HL-60 (cell line): ENCODE results near the gene LTN1.
A peak's percentile ranks its signal among the peaks of the same experiment; 100 is the strongest.

Experiments used
- DNase-seq, 2 experiments: peaks; one replicate each; pipeline ENCODE4 v3.0.0-alpha.2; 2010 to 2020; ENCODE audit warnings: low read depth in 1 of 2, low spot score in 1 of 2
- H3K27ac ChIP-seq: fragments of 250-450 bp; sonication (Bioruptor Pico); replicated peaks from 2 replicates; pipeline ENCODE4 v1.5.1; 2020; ENCODE audit warnings: mild to moderate bottlenecking, moderate library complexity
- H3K27me3 ChIP-seq: fragments of 250-450 bp; sonication (Bioruptor Pico); 2 replicates; pipeline ENCODE4 v1.5.1; 2021; ENCODE audit warnings: mild to moderate bottlenecking, moderate library complexity; ENCODE audit not compliant: insufficient read depth, poor library complexity, severe bottlenecking
- H3K4me3 ChIP-seq: replicated peaks from 2 replicates; pipeline ENCODE4 v1.5.1; 2011; ENCODE audit warnings: mild to moderate bottlenecking, control low read depth, low read length; ENCODE audit not compliant: insufficient read depth
- GABPA ChIP-seq: IDR thresholded peaks from 2 replicates; pipeline ENCODE4 v1.6.1; 2012; ENCODE audit warnings: low read depth
- POLR2AphosphoS5 ChIP-seq: IDR thresholded peaks from 2 replicates; pipeline ENCODE4 v1.6.1; 2012; ENCODE audit warnings: low read depth
- SPI1 ChIP-seq: IDR thresholded peaks from 2 replicates; pipeline ENCODE4 v1.6.1; 2012; ENCODE audit warnings: low read depth, mild to moderate bottlenecking, borderline replicate concordance
- TF ChIP-seq, protein P1 (sequence below): IDR thresholded peaks from 2 replicates; pipeline ENCODE4 v1.6.1; 2012; ENCODE audit warnings: low read depth; ENCODE audit not compliant: insufficient replicate concordance
- TF ChIP-seq, protein P2 (sequence below): IDR thresholded peaks from one replicate; pipeline ENCODE4 v1.5.1; 2011; ENCODE audit warnings: low read length, control low read depth, inconsistent platforms; ENCODE audit not compliant: insufficient read depth

LTN1 gene

DNA sequence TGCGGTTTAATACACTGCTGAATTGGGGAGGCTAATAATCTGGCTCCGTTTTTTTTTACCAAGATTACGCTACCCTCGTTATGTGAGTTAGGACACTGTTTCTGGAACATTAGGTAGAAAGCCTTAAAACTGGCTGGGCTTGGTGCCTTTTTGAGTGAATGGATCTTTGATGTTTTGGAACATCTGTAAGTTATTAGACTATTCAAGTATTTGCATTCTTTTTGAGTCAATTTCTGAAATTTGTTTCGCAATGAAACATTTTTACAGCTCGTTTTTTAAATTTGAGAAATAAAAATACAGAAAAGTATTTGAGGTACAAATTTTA is 106.9 kb downstream of the LTN1 start:
- no peak overlapping the region for H3K4me3 ChIP-seq
- peak overlapping the region; percentile 81 for H3K27ac ChIP-seq
- no peaks in the 10 kb centered on the region for H3K27me3 ChIP-seq
- TF ChIP-seq, protein P1, sequence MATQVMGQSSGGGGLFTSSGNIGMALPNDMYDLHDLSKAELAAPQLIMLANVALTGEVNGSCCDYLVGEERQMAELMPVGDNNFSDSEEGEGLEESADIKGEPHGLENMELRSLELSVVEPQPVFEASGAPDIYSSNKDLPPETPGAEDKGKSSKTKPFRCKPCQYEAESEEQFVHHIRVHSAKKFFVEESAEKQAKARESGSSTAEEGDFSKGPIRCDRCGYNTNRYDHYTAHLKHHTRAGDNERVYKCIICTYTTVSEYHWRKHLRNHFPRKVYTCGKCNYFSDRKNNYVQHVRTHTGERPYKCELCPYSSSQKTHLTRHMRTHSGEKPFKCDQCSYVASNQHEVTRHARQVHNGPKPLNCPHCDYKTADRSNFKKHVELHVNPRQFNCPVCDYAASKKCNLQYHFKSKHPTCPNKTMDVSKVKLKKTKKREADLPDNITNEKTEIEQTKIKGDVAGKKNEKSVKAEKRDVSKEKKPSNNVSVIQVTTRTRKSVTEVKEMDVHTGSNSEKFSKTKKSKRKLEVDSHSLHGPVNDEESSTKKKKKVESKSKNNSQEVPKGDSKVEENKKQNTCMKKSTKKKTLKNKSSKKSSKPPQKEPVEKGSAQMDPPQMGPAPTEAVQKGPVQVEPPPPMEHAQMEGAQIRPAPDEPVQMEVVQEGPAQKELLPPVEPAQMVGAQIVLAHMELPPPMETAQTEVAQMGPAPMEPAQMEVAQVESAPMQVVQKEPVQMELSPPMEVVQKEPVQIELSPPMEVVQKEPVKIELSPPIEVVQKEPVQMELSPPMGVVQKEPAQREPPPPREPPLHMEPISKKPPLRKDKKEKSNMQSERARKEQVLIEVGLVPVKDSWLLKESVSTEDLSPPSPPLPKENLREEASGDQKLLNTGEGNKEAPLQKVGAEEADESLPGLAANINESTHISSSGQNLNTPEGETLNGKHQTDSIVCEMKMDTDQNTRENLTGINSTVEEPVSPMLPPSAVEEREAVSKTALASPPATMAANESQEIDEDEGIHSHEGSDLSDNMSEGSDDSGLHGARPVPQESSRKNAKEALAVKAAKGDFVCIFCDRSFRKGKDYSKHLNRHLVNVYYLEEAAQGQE = no peak
- TF ChIP-seq GABPA (no peak), POLR2AphosphoS5 (no peak)
- DNase-seq = no peak

DNA sequence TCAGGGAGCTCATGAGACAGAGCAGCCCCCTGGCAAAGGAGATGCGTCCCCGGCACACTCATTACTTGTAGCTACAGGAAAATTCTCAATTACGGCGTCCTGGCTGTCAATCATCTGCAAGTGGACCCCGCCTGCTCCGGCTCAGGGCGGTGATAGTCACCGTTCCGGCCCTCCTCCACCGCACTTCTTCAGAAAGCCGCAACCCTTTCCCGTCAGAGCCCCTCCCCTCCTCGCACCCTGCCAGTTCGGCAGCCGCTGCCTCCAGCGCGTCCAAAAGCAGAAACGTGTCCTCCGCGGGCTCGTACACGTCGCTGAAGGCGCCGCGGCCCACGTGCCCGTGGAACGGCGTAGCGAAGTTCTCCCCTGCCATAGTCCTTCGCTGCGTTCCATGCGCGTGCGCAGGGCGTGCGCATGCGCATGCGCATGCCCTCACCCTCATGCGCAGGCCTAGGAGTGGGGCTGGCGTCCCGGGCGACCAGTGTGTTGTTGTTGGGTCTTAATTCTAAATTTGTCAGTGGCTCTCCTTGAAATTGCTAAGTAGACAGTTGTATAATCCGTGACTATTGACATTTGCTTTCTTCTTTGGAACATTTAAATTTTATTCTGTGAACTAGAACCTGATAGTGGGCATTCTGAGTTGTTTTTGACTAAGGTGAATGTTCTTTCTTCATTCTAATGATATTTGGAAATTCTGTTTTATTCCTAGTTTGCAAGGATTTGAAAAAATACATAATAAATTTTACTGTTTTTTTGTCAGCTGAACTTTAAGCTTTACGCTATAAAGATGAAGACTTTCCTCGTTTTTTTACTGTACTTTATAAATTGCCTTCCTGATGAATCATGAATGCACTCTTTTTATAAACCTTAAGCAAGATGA is 107.5 kb downstream of the LTN1 start:
- DNase-seq = peak; percentile 92 to 96
- Histone ChIP-seq H3K27me3 (no peaks in the 10 kb centered on the region), H3K27ac (peak overlapping the region; percentile 81), H3K4me3 (peak overlapping the region; percentile 58)
- TF ChIP-seq, protein P2, sequence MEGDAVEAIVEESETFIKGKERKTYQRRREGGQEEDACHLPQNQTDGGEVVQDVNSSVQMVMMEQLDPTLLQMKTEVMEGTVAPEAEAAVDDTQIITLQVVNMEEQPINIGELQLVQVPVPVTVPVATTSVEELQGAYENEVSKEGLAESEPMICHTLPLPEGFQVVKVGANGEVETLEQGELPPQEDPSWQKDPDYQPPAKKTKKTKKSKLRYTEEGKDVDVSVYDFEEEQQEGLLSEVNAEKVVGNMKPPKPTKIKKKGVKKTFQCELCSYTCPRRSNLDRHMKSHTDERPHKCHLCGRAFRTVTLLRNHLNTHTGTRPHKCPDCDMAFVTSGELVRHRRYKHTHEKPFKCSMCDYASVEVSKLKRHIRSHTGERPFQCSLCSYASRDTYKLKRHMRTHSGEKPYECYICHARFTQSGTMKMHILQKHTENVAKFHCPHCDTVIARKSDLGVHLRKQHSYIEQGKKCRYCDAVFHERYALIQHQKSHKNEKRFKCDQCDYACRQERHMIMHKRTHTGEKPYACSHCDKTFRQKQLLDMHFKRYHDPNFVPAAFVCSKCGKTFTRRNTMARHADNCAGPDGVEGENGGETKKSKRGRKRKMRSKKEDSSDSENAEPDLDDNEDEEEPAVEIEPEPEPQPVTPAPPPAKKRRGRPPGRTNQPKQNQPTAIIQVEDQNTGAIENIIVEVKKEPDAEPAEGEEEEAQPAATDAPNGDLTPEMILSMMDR = no peak
- TF ChIP-seq SPI1 = peak; percentile 14; the same call in 1 of the 2 replicates
- peak; percentile 88 for TF ChIP-seq POLR2AphosphoS5

DNA sequence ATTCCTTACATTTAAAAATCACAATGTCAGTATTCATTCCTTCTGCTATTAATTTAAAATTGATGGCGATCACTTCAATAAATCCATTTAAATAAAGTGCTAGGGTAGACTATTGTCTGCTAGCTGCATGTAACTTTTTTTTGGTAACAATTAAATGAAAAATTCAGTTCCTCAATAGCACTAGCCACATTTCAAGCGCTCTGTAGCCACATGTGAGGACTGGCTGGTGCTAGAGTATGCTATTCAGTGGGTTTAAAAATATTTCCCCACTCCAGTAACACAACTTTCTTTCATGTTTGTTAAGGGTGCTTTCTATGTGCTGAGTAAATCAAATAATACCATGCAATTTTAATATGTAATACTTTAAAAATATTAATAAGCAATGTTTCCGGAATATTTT is 108.2 kb downstream of the LTN1 start:
- DNase-seq = peak in 1 of 2 experiments; percentile 38
- H3K27me3 ChIP-seq = no peaks in the 10 kb centered on the region
- TF ChIP-seq GABPA = no peak
- TF ChIP-seq SPI1 = peak; percentile 69; the same call in 1 of the 2 replicates
- H3K4me3 ChIP-seq = peak overlapping the region; percentile 58
- H3K27ac ChIP-seq = peak overlapping the region; percentile 81

DNA sequence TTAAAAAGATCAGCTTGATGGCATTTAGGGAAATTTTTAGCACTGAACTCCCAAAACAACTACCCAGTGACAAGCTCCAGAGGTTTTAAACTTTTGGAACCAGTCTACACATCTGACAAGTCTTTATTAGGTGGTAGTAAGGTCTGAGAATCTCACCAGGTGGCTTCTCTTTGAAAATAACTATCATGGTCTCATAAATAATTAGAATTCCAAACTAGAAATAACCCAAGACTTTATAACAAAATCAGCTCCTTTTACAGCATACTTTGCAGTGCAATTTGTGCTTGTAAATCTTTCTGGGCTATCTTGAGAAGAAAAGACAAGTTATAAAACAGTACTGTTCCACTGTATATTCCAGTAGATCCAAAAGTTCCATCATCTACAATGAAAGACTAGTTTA is 108.7 kb downstream of the LTN1 start:
- Histone ChIP-seq H3K27me3 (no peaks in the 10 kb centered on the region), H3K4me3 (no peak overlapping the region), H3K27ac (peak overlapping the region; percentile 81)
- TF ChIP-seq, protein P2 = no peak
- TF ChIP-seq GABPA (no peak), SPI1 (no peak), POLR2AphosphoS5 (no peak)
- TF ChIP-seq, protein P1 = no peak
- no peak for DNase-seq
